HepG2 (cell line): ENCODE data around the gene CNR2. TPM values are rescaled to one million over a fixed set of nuclear protein-coding genes. Genes with fewer than 3 reads are reported as not detected.

Experiments used
- ATAC-seq: fragments of 200-7000 bp; cut with Tn5 transposase; 3 replicates; pipeline ENCODE4 v1.9.1; 2020; ENCODE audit warnings: mild to moderate bottlenecking, moderate library complexity
- BruUV-seq: library from RNA; stranded (reverse); fragments of 400-500 nt; replicated peaks from 2 replicates; lab custom pipeline; 2021; lab: Mats Ljungman, UMichigan
- CTCF ChIA-PET: fragments of 300-600 bp; formaldehyde crosslinking; extraction: SDS; loops from one replicate; lab custom pipeline; 2021; ENCODE audit warnings: low total read pairs, inconsistent platforms, low intra/inter-chr PET ratio; lab: Yijun Ruan, JAX
- POLR2A ChIA-PET: fragments of 350-600 bp; sonication (Branson Sonifier 250); formaldehyde crosslinking; loops from one replicate; lab custom pipeline; 2020; ENCODE audit warnings: antibody characterized with exemption, inconsistent platforms; lab: Yijun Ruan, JAX
- DNase-seq: peaks from one replicate; pipeline ENCODE4 v3.0.0-alpha.2; 2015; ENCODE audit warnings: low spot score
- FAIRE-seq: peaks from 3 replicates; lab custom pipeline; 2011; peaks lifted over from hg19 to GRCh38; lab: Jason Lieb, UNC
- H2AFZ ChIP-seq: one replicate; pipeline ENCODE4 v1.6.1; 2011; ENCODE audit warnings: low read length, inconsistent platforms
- H3K27ac ChIP-seq: fragments of 300-600 bp; 3 replicates; pipeline ENCODE4 v1.8.0; 2011; ENCODE audit warnings: mixed run types, mild to moderate bottlenecking, mixed read lengths, low read length, inconsistent platforms; ENCODE audit not compliant: insufficient read depth; ENCODE audit errors: extremely low read length
- H3K27me3 ChIP-seq, 2 experiments: fragments of 200-600 bp in 1 of 2; 2 replicates in 1 of 2; 3 replicates in 1 of 2; pipeline versions ENCODE4 v1.6.0 to v1.8.0; 2011; ENCODE audit warnings: low read length in 2 of 2, mild to moderate bottlenecking in 2 of 2, moderate library complexity in 2 of 2, inconsistent platforms in 1 of 2; ENCODE audit not compliant: insufficient read depth in 2 of 2, control insufficient read depth in 1 of 2
- H3K36me3 ChIP-seq, 2 experiments: fragments of 200-600 bp in 1 of 2; replicated peaks in 1 of 2; 2 replicates in 1 of 2; 3 replicates in 1 of 2; pipeline versions ENCODE4 v1.5.1 to v1.8.0; 2011; ENCODE audit warnings: low read length in 2 of 2, inconsistent platforms in 1 of 2; ENCODE audit not compliant: insufficient read depth in 2 of 2, control insufficient read depth in 1 of 2
- H3K4me1 ChIP-seq: 2 replicates; pipeline ENCODE4 v1.5.1; 2012; ENCODE audit warnings: low read length, inconsistent platforms; ENCODE audit not compliant: insufficient read depth
- H3K4me2 ChIP-seq: 2 replicates; pipeline ENCODE4 v1.6.0; 2011; ENCODE audit warnings: low read depth, low read length, inconsistent platforms
- H3K4me3 ChIP-seq, 3 experiments: fragments of 200-600 bp in 1 of 3; sonication (generic), shearing (Covaris generic) in 1 of 3; replicated peaks in 1 of 3; 2 replicates each; pipeline ENCODE4 v1.5.1; 2011 to 2016; ENCODE audit warnings: low read length in 3 of 3, inconsistent platforms in 2 of 3, low read depth in 2 of 3, mild to moderate bottlenecking in 2 of 3, control low read depth in 1 of 3, mixed read lengths in 1 of 3; ENCODE audit not compliant: insufficient read depth in 1 of 3
- H3K79me2 ChIP-seq: one replicate; pipeline ENCODE4 v1.6.1; 2011; ENCODE audit warnings: low read length, inconsistent platforms; ENCODE audit not compliant: insufficient read depth
- H3K9ac ChIP-seq: 2 replicates; pipeline ENCODE4 v1.6.0; 2011; ENCODE audit warnings: mild to moderate bottlenecking, low read depth, low read length, inconsistent platforms; ENCODE audit not compliant: insufficient read depth
- H3K9me3 ChIP-seq: 2 replicates; pipeline ENCODE4 v1.5.1; 2012; ENCODE audit warnings: mild to moderate bottlenecking, low read length
- H4K20me1 ChIP-seq: 2 replicates; pipeline ENCODE4 v1.6.0; 2011; ENCODE audit warnings: inconsistent platforms, mild to moderate bottlenecking, low read length, moderate library complexity; ENCODE audit not compliant: insufficient read depth
- AGO1 ChIP-seq: fragments of 200-400 bp; formaldehyde crosslinking; IDR thresholded peaks from 2 replicates; pipeline ENCODE4 v1.6.1; 2017; ENCODE audit warnings: mild to moderate bottlenecking, low read depth, low read length, moderate library complexity; ENCODE audit not compliant: poor library complexity, severe bottlenecking
- HNF4A ChIP-seq: sonication (generic); formaldehyde crosslinking; IDR thresholded peaks from 2 replicates; pipeline ENCODE4 v1.4.0; 2020; ENCODE audit warnings: missing genetic modification reagents
- HOXA7 ChIP-seq: sonication (generic); formaldehyde crosslinking; IDR thresholded peaks from 2 replicates; pipeline ENCODE4 v1.8.1; 2022; ENCODE audit warnings: mild to moderate bottlenecking, missing genetic modification reagents, moderate library complexity
- NFYB ChIP-seq: sonication (generic); formaldehyde crosslinking; IDR thresholded peaks from 2 replicates; pipeline ENCODE4 v1.4.0; 2020; ENCODE audit warnings: missing genetic modification reagents
- SATB2 ChIP-seq: sonication (generic); formaldehyde crosslinking; IDR thresholded peaks from 2 replicates; pipeline ENCODE4 v1.5.0; 2020; ENCODE audit warnings: missing genetic modification reagents
- SMC3 ChIP-seq: IDR thresholded peaks from 2 replicates; pipeline ENCODE4 v1.6.1; 2011; ENCODE audit warnings: low read length, improper control_type of control experiment
- SPEN ChIP-seq: sonication (generic); formaldehyde crosslinking; IDR thresholded peaks from 2 replicates; pipeline ENCODE4 v1.5.1; 2020; ENCODE audit warnings: low read depth, mild to moderate bottlenecking, missing genetic modification reagents
- TBL1XR1 ChIP-seq: fragments of 150-350 bp; IDR thresholded peaks from 2 replicates; pipeline ENCODE4 v1.6.1; 2014; ENCODE audit warnings: borderline replicate concordance, low read length; ENCODE audit not compliant: partially characterized antibody
- USF2 ChIP-seq, 2 experiments: sonication (generic) in 1 of 2; formaldehyde crosslinking in 1 of 2; IDR thresholded peaks; 2 replicates each; pipeline versions ENCODE4 v1.5.1 to v1.6.1; 2011 to 2020; ENCODE audit warnings: borderline replicate concordance in 1 of 2, low read depth in 1 of 2, low read length in 1 of 2, mild to moderate bottlenecking in 1 of 2, missing genetic modification reagents in 1 of 2, moderate library complexity in 1 of 2
- ZBTB25 ChIP-seq: IDR thresholded peaks from 2 replicates; pipeline ENCODE4 v1.6.1; 2018; ENCODE audit warnings: missing genetic modification reagents
- ZFP37 ChIP-seq: sonication (generic); formaldehyde crosslinking; IDR thresholded peaks from 2 replicates; pipeline ENCODE4 v1.4.0; 2020; ENCODE audit warnings: missing genetic modification reagents, borderline replicate concordance
- ZFP82 ChIP-seq: sonication (generic); formaldehyde crosslinking; IDR thresholded peaks from 2 replicates; pipeline ENCODE4 v1.5.1; 2020; ENCODE audit warnings: mild to moderate bottlenecking, missing genetic modification reagents, borderline replicate concordance
- ZKSCAN5 ChIP-seq: sonication (generic); formaldehyde crosslinking; IDR thresholded peaks from 2 replicates; pipeline ENCODE4 v1.5.1; 2020; ENCODE audit warnings: mild to moderate bottlenecking, missing genetic modification reagents
- ZNF292 ChIP-seq: sonication (generic); formaldehyde crosslinking; IDR thresholded peaks from 2 replicates; pipeline ENCODE4 v1.8.1; 2022; ENCODE audit warnings: mild to moderate bottlenecking, low read depth, missing genetic modification reagents, borderline replicate concordance
- ZNF652 ChIP-seq: IDR thresholded peaks from 2 replicates; pipeline ENCODE4 v1.6.1; 2016; ENCODE audit warnings: low read depth, borderline replicate concordance
- ZNF788 ChIP-seq: sonication (generic); formaldehyde crosslinking; IDR thresholded peaks from 2 replicates; pipeline ENCODE4 v1.5.0; 2020; ENCODE audit warnings: mild to moderate bottlenecking, missing genetic modification reagents, borderline replicate concordance
- whole genome bisulfite sequencing: methylation state at CpG from one replicate; pipeline ENCODE4 v1.1.6; 2017; ENCODE audit warnings: low lambda C conversion rate; 5-methylcytosine and 5-hydroxymethylcytosine counted together
- in situ Hi-C: cut with HindIII; loops from 2 replicates; pipeline ENCODE4 v1.10.0; 2017; ENCODE audit warnings: low pct_unique_long_range_greater_than_20kb; ENCODE audit not compliant: extremely low pct_ligation_motif_present
- intact Hi-C: fragments of 100-400 bp; cut with micrococcal nuclease; formaldehyde crosslinking; loops from one replicate; pipeline ENCODE4 v1.10.0; 2022; ENCODE audit not compliant: unreplicated experiment
- polyA plus RNA-seq, 8 experiments: library from polyadenylated mRNA; depleted of rRNA in 3 of 8; stranded (reverse) in 7 of 8; unstranded in 1 of 8; fragments of >200 nt; fragmentation: Illumina TruSeq in 4 of 8; extraction: Trizol in 4 of 8; gene quantifications; 2 replicates each; pipeline versions ENCODE4 v1.2.1 to v1.2.3, GENCODE V29; 2011 to 2016; ENCODE audit warnings: low read depth in 4 of 8, missing spikeins in 1 of 8, mixed read lengths in 1 of 8; ENCODE audit not compliant: insufficient read depth in 1 of 8
- total RNA-seq, 5 experiments: library from RNA; depleted of rRNA; stranded (reverse); fragments of >200 nt; fragmentation: Illumina TruSeq; extraction: Trizol; gene quantifications; 2 replicates each; pipeline ENCODE4 v1.2.3, GENCODE V29; 2016; ENCODE audit warnings: low read depth in 1 of 5

Gene CNR2
- total and polyA plus RNA-seq, 2 of the 13 experiments (the other 11 are each of a cell fraction or from before 2014, with no cell fraction given) = not detected

- TF ChIP-seq USF2 (IDR thresholded peaks at IDR 0.05; ENCODE audit: low read depth, low read length) (no peak), USF2 (CRISPR knock-in tag; IDR thresholded peaks at IDR 0.05; ENCODE audit: borderline replicate concordance) (no peak), SPEN (CRISPR knock-in tag) (peak; percentile 40), ZNF652 (CRISPR knock-in tag) (no peak), AGO1 (peak; percentile 56), TBL1XR1 (peak; percentile 30)
- TF ChIP-seq, all 625 proteins: peak for 284
Observed at GRCh38 chr1:23959461-23960290, 46.5 kb upstream of the CNR2 start, which contains the start of gene PNRC2 (continued).

GRCh38 chr1:23958810-23959460, 45.8 kb upstream of the CNR2 start:
- POLR2A ChIA-PET = interaction anchor here (1.0 to 3.3 kb wide), 7 partner anchors 9 to 69 kb away, joined by 3 to 32 read pairs (median 9); partner anchors contain the start of gene SRSF10
- TSS peak; percentile 44 for BruUV-seq
- under 1% methylated on average over 28 of the region's 30 CpGs for WGBS
- CTCF ChIA-PET = interaction anchor here (1.3 kb wide), 1 partner anchor 69 kb away, joined by 6 read pairs; no protein-coding TSS in a partner anchor
- H4K20me1 ChIP-seq = peaks cover 17% of the 10 kb centered on the region; the same call in 1 of the 2 replicates
- peak; percentile 85 for FAIRE-seq
- H3K27ac ChIP-seq = peak overlapping the region; percentile 99
- peaks cover 47% of the 10 kb centered on the region for H3K4me1 ChIP-seq
- DNase-seq = peak; percentile 92
- H3K9ac ChIP-seq = peak overlapping the region; percentile 97
- ATAC-seq = peak; percentile 85
- peaks cover 22% of the 10 kb centered on the region for H3K79me2 ChIP-seq
- intact Hi-C loops (loop anchor here (5.0 kb wide), 1 partner anchor 68 kb away; no protein-coding TSS in a partner anchor), in situ Hi-C loops (no loop called here)
- H3K27me3 ChIP-seq = peaks cover 0 to 4% of the 10 kb centered on the region in 2 experiments; a peak in 1 of 5 replicates
- peak overlapping the region; percentile 62 to 89 (median 87) for H3K4me3 ChIP-seq
- peak overlapping the region; percentile 56 for H2AFZ ChIP-seq
- 0 out of 5 replicates have a peak, but pooled peaks cover 0 to 6% of the 10 kb centered on the region in 2 experiments for H3K36me3 ChIP-seq
- H3K4me2 ChIP-seq = peak overlapping the region; percentile 96
- H3K9me3 ChIP-seq = no peaks in the 10 kb centered on the region
- TF ChIP-seq ZKSCAN5 (CRISPR knock-in tag) (no peak), HOXA7 (no peak), NFYB (CRISPR knock-in tag) (peak; percentile 54), SMC3 (peak; percentile 17; the same call in 1 of the 2 replicates), ZFP82 (0 out of 2 replicates have a peak, but pooled peaks have one; percentile 32), SATB2 (CRISPR knock-in tag) (peak; percentile 40; the same call in 1 of the 2 replicates), HNF4A (CRISPR knock-in tag) (0 out of 2 replicates have a peak, but pooled peaks have one; percentile 4), ZFP37 (CRISPR knock-in tag) (no peak; the same call in 1 of the 2 replicates), ZNF292 (CRISPR knock-in tag) (peak; percentile 14; the same call in 1 of the 2 replicates), ZBTB25 (CRISPR knock-in tag) (peak; percentile 34; the same call in 1 of the 2 replicates), ZNF788 (peak; percentile 58; the same call in 1 of the 2 replicates)
